Keratinocyte (primary cell): ENCODE results near the gene NRF1. TPM values are rescaled to one million over a fixed set of nuclear protein-coding genes. Genes with fewer than 3 reads are reported as not detected.

Source experiments
- DNase-seq: peaks from one replicate; pipeline ENCODE4 v3.0.0-alpha.2; 2011; ENCODE audit warnings: low read depth, missing footprints, low spot score
- FAIRE-seq: peaks from 2 replicates; lab custom pipeline; 2011; peaks lifted over from hg19 to GRCh38; lab: Jason Lieb, UNC
- H2AFZ ChIP-seq: 2 replicates; pipeline ENCODE4 v1.6.0; 2012; ENCODE audit warnings: low read length, control low read depth, inconsistent platforms; ENCODE audit not compliant: control insufficient read depth
- H3K27ac ChIP-seq: 2 replicates; pipeline ENCODE4 v1.5.1; 2011; ENCODE audit warnings: low read length; ENCODE audit not compliant: control insufficient read depth, insufficient read depth
- H3K27me3 ChIP-seq: 3 replicates; pipeline ENCODE4 v1.6.0; 2011; ENCODE audit warnings: low read length; ENCODE audit not compliant: control insufficient read depth, insufficient read depth; ENCODE audit errors: extremely low read depth
- H3K36me3 ChIP-seq, 2 experiments: 2 replicates in 1 of 2; 3 replicates in 1 of 2; pipeline ENCODE4 v1.5.1; 2011; ENCODE audit warnings: low read length in 2 of 2, mild to moderate bottlenecking in 1 of 2; ENCODE audit not compliant: control insufficient read depth in 2 of 2, insufficient read depth in 2 of 2; ENCODE audit errors: extremely low read depth in 1 of 2
- H3K4me1 ChIP-seq: 3 replicates; pipeline ENCODE4 v1.5.1; 2011; ENCODE audit warnings: low read length; ENCODE audit not compliant: control insufficient read depth, insufficient read depth; ENCODE audit errors: extremely low read depth
- H3K4me2 ChIP-seq: 3 replicates; pipeline ENCODE4 v1.6.0; 2011; ENCODE audit warnings: low read depth, low read length; ENCODE audit not compliant: control insufficient read depth, insufficient read depth; ENCODE audit errors: extremely low read depth
- H3K4me3 ChIP-seq, 3 experiments: fragments of 200-600 bp in 1 of 3; sonication (generic) in 1 of 3; 2 replicates in 2 of 3; 3 replicates in 1 of 3; pipeline ENCODE4 v1.5.1; 2011 to 2016; ENCODE audit warnings: low read length in 3 of 3, mild to moderate bottlenecking in 3 of 3, control low read depth in 2 of 3, inconsistent platforms in 1 of 3, low read depth in 1 of 3, mixed read lengths in 1 of 3, mixed run types in 1 of 3, moderate library complexity in 1 of 3; ENCODE audit not compliant: control insufficient read depth in 2 of 3, insufficient read depth in 2 of 3; ENCODE audit errors: extremely low read depth in 1 of 3
- H3K79me2 ChIP-seq: 2 replicates; pipeline ENCODE4 v1.6.0; 2012; ENCODE audit warnings: low read length; ENCODE audit not compliant: control insufficient read depth, insufficient read depth
- H3K9ac ChIP-seq: 3 replicates; pipeline ENCODE4 v1.6.0; 2011; ENCODE audit warnings: low read length; ENCODE audit not compliant: control insufficient read depth, insufficient read depth; ENCODE audit errors: extremely low read depth
- H3K9me1 ChIP-seq: 3 replicates; pipeline ENCODE4 v1.6.0; 2011; ENCODE audit warnings: low read length; ENCODE audit not compliant: control insufficient read depth, insufficient read depth; ENCODE audit errors: extremely low read depth
- H3K9me3 ChIP-seq: 2 replicates; pipeline ENCODE4 v1.5.1; 2012; ENCODE audit warnings: low read depth, low read length; ENCODE audit not compliant: control insufficient read depth
- H4K20me1 ChIP-seq: 3 replicates; pipeline ENCODE4 v1.6.0; 2011; ENCODE audit warnings: low read length; ENCODE audit not compliant: control insufficient read depth, insufficient read depth; ENCODE audit errors: extremely low read depth
- EZH2 ChIP-seq: IDR thresholded peaks from one replicate; pipeline ENCODE4 v1.6.1; 2012; ENCODE audit warnings: inconsistent platforms, mild to moderate bottlenecking, low read length, moderate library complexity
- dilution Hi-C: fragments of 300-500 bp; cut with MboI; formaldehyde crosslinking; loops from one replicate; pipeline ENCODE4 v1.7.0; 2020; ENCODE audit warnings: low sequenced_read_pairs; ENCODE audit not compliant: extremely low pct_ligation_motif_present
- polyA plus RNA-seq, 5 experiments: library from polyadenylated mRNA; depleted of rRNA in 3 of 5; stranded (reverse) in 3 of 5; stranded (forward) in 1 of 5; unstranded in 1 of 5; fragments of >200 nt; gene quantifications; 1 replicate in 1 of 5; 2 replicates in 3 of 5; 3 replicates in 1 of 5; pipeline versions ENCODE4 v1.2.1 to v1.2.3, GENCODE V29; 2011 to 2012; ENCODE audit warnings: missing spikeins in 2 of 5, low read depth in 1 of 5, low replicate concordance in 1 of 5
- TF ChIP-seq, protein P1 (sequence below), 3 experiments: IDR thresholded peaks in 1 of 3; conservative IDR thresholded peaks in 1 of 3; optimal IDR thresholded peaks in 1 of 3; 2 replicates in 2 of 3; 3 replicates in 1 of 3; pipeline versions ENCODE3 to v1.5.1; 2011; ENCODE audit warnings: low read length in 3 of 3, mild to moderate bottlenecking in 3 of 3, moderate library complexity in 2 of 3, control low read depth in 1 of 3, inconsistent platforms in 1 of 3; ENCODE audit not compliant: insufficient read depth in 2 of 3; ENCODE audit errors: extremely low read depth in 1 of 3

The NRF1 gene
- polyA plus RNA-seq, 1 donor (not counting 4 experiments of a cell fraction or from before 2014, with no cell fraction given), result 12.6 TPM

DNA sequence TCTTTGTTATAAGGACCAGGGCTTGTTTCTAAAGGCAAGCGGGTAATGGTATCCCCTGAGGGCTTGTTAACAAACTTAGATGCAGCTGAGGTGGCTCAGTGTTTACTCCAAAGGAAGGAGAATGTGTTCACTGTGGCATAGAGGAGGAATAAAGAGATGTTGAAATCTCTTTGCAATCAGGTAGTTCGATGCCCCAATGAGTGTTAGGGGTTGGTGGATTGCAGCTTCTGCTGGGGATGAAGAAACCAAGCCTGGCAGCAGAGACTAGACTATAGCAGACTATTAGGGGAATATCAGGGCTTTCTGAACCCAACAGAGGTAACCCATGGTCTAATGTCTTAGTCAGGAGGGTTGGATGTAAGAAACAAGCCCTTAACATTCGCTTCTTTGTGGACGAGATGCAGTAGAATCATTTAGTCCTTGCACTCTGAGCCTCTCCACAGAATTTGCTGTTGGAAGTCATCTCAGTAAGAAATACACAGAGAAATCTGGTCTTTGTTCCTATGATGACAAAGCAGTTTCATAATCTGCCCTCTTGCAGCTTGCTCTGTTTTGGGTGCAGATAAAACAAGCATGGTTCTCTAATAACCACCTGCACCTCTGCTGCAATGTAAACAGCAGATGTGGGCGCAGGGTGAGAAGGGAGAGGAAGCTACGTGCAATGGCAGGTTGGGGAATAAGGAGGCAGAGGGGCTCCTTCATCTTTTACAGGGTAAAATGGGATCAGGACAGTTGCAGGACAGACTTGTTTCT lies 108.6 kb downstream of the NRF1 start:
- peaks cover 7% of the 10 kb centered on the region in 2 experiments for H3K36me3 ChIP-seq
- no peaks in the 10 kb centered on the region for H4K20me1 ChIP-seq
- H3K27me3 ChIP-seq, result no peaks in the 10 kb centered on the region
- H3K4me2 ChIP-seq, result no peak overlapping the region
- H3K4me1 ChIP-seq, result no peaks in the 10 kb centered on the region
- H3K9me3 ChIP-seq, result no peaks in the 10 kb centered on the region
- no peaks in the 10 kb centered on the region for H3K79me2 ChIP-seq
- no peak overlapping the region for H3K27ac ChIP-seq
- TF ChIP-seq, protein P1, sequence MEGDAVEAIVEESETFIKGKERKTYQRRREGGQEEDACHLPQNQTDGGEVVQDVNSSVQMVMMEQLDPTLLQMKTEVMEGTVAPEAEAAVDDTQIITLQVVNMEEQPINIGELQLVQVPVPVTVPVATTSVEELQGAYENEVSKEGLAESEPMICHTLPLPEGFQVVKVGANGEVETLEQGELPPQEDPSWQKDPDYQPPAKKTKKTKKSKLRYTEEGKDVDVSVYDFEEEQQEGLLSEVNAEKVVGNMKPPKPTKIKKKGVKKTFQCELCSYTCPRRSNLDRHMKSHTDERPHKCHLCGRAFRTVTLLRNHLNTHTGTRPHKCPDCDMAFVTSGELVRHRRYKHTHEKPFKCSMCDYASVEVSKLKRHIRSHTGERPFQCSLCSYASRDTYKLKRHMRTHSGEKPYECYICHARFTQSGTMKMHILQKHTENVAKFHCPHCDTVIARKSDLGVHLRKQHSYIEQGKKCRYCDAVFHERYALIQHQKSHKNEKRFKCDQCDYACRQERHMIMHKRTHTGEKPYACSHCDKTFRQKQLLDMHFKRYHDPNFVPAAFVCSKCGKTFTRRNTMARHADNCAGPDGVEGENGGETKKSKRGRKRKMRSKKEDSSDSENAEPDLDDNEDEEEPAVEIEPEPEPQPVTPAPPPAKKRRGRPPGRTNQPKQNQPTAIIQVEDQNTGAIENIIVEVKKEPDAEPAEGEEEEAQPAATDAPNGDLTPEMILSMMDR (optimal IDR thresholded peaks at IDR 0.05 in 1 of 3, IDR thresholded peaks at IDR 0.05 in 1 of 3, conservative IDR thresholded peaks at IDR 0.05 in 1 of 3; ENCODE audit: extremely low read depth in 1 of 3, insufficient read depth in 2 of 3, low read length in 3 of 3), result no peak
- TF ChIP-seq EZH2, result no peak
- H3K9ac ChIP-seq, result no peak overlapping the region
- H3K4me3 ChIP-seq, result no peak overlapping the region
- H2AFZ ChIP-seq, result no peak overlapping the region
- no peak for FAIRE-seq
- dilution Hi-C loops, result no loop called here
- no peaks in the 10 kb centered on the region for H3K9me1 ChIP-seq
- no peak for DNase-seq

DNA sequence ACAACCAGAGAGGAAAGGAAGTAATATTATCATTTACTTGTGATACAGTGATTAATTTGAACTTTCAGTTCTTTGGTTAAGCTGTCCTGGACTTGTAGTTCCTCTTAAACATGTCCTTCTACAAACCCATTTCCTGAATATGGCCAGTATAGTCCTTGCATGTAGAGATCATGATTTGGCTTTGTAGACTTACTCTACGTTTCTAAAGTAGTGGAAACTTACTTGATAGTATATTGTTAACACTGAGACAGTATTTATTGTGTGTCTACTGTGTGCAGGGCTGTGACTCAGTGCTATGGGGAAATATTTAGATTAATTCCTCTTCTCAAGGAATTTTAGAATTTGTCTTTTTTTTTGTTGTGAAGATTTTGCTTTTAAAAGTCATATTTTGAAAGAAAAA lies 109.5 kb downstream of the NRF1 start:
- Histone ChIP-seq H3K9me3 (no peaks in the 10 kb centered on the region), H3K4me1 (no peaks in the 10 kb centered on the region), H3K4me3 (no peak overlapping the region), H3K27me3 (no peaks in the 10 kb centered on the region), H3K27ac (no peak overlapping the region), H3K79me2 (no peaks in the 10 kb centered on the region), H3K9me1 (no peaks in the 10 kb centered on the region), H2AFZ (no peak overlapping the region), H4K20me1 (no peaks in the 10 kb centered on the region), H3K9ac (no peak overlapping the region), H3K4me2 (no peak overlapping the region), H3K36me3 (peaks cover 7% of the 10 kb centered on the region in 2 experiments)
- FAIRE-seq, result no peak
- DNase-seq, result no peak
- dilution Hi-C loops, result no loop called here
- TF ChIP-seq, protein P1 (optimal IDR thresholded peaks at IDR 0.05 in 1 of 3, IDR thresholded peaks at IDR 0.05 in 1 of 3, conservative IDR thresholded peaks at IDR 0.05 in 1 of 3; ENCODE audit: extremely low read depth in 1 of 3, insufficient read depth in 2 of 3, low read length in 3 of 3), result no peak
- no peak for TF ChIP-seq EZH2
